Muscle of leg (tissue), 11 donors: ENCODE measurements around the gene SLC29A4. TPM values are rescaled to one million over a fixed set of nuclear protein-coding genes. Genes with fewer than 3 reads are reported as not detected.
"Not testable (repeated sequence)": the region's sequence is repeated elsewhere in the genome, so short reads cannot be mapped to it uniquely, and the experiment has no call there.

Source experiments
- DNase-seq: peaks from one replicate; pipeline ENCODE4 v3.0.0; 2013
- H3K27ac ChIP-seq: one replicate; pipeline ENCODE4 v1.5.1; 2013; ENCODE audit warnings: mild to moderate bottlenecking, low read length, control low read depth
- H3K27me3 ChIP-seq: one replicate; pipeline ENCODE4 v1.6.1; 2013; ENCODE audit warnings: low read length; ENCODE audit not compliant: control insufficient read depth, insufficient read depth
- H3K36me3 ChIP-seq: one replicate; pipeline ENCODE4 v1.6.1; 2013; ENCODE audit warnings: low read length; ENCODE audit not compliant: control insufficient read depth, insufficient read depth
- H3K4me1 ChIP-seq: one replicate; pipeline ENCODE4 v1.6.1; 2013; ENCODE audit warnings: low read length; ENCODE audit not compliant: control insufficient read depth, insufficient read depth
- H3K4me3 ChIP-seq: one replicate; pipeline ENCODE4 v1.5.1; 2013; ENCODE audit warnings: low read length, control low read depth
- H3K9me3 ChIP-seq: replicated peaks from 2 replicates; pipeline ENCODE4 v1.6.1; 2013; ENCODE audit warnings: low read depth, low read length; ENCODE audit not compliant: control insufficient read depth
- WGBS: methylation state at CpG from one replicate; pipeline ENCODE4 v1.1.5; 2013; ENCODE audit warnings: missing lambda C conversion rate; ENCODE audit not compliant: insufficient coverage; 5-methylcytosine and 5-hydroxymethylcytosine counted together
- polyA plus RNA-seq, 8 donors: library from polyadenylated mRNA; unstranded; fragments of 120-200 nt; gene quantifications; one replicate each; pipeline versions ENCODE4 v1.2.1 to v1.2.3, GENCODE V29; 2013; ENCODE audit warnings: inconsistent platforms in 1 of 8, low replicate concordance in 1 of 8; ENCODE audit not compliant: insufficient read length in 8 of 8, insufficient read depth in 1 of 8
- total RNA-seq: library from RNA; stranded (reverse); fragments of 120-200 nt; gene quantifications from one replicate; pipeline ENCODE4 v1.2.4, GENCODE V29; 2013

The SLC29A4 gene
- total and polyA plus RNA-seq, 9 donors, result 18.5 to 51.7 (median 35.7) TPM

DNA sequence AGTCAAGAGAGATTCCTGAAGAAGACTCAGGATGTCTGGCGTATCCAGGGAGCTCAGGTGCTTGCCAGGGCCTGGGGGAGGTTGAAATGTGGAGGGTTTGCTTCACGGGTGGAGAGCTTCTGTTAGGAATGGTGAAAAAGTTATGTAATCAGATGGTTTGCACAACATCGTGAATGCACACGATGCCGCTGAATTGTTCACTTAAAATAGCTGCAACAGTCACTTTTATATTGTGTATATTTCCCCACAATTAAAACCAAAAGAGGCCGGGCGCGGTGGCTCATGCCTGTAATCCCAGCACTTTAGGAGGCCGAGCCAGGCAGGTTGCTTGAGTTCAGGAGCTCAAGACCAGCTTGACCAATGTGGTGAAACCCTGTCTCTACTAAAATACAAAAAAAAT is 28.4 kb upstream of the SLC29A4 start:
- H3K27ac ChIP-seq, H3K4me1 ChIP-seq, DNase-seq, H3K36me3 ChIP-seq, H3K27me3 ChIP-seq, H3K4me3 ChIP-seq, H3K9me3 ChIP-seq: not testable (repeated sequence)
- no CpG with 5 or more reads among the region's 9 CpGs for WGBS

DNA sequence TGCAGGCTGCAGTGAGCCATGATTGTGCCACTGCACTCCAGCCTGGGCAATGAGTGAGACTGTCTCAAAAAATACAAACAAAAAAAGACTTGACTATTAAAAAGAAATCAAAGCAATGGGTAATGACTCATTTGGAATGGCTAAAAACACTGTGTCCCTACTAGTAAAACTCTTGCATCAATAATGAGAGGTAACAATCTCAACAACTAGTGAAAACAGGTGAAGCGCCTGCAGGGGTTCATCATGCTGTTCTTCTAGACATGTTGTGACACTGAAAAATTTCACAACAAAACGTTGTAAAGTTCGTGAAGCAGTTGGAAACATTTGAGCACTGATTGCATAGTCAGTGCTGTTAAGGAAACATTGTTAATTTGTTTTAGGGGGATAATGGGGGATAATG is 26.9 kb upstream of the SLC29A4 start:
- H3K4me1 ChIP-seq, result peaks cover 2% of the 10 kb centered on the region
- DNase-seq, result no peak
- WGBS, result no CpG with 5 or more reads among the region's 3 CpGs
- no peak overlapping the region for H3K4me3 ChIP-seq
- no peak overlapping the region for H3K27ac ChIP-seq
- no peaks in the 10 kb centered on the region for H3K9me3 ChIP-seq
- no peaks in the 10 kb centered on the region for H3K36me3 ChIP-seq
- peaks cover 2% of the 10 kb centered on the region for H3K27me3 ChIP-seq

DNA sequence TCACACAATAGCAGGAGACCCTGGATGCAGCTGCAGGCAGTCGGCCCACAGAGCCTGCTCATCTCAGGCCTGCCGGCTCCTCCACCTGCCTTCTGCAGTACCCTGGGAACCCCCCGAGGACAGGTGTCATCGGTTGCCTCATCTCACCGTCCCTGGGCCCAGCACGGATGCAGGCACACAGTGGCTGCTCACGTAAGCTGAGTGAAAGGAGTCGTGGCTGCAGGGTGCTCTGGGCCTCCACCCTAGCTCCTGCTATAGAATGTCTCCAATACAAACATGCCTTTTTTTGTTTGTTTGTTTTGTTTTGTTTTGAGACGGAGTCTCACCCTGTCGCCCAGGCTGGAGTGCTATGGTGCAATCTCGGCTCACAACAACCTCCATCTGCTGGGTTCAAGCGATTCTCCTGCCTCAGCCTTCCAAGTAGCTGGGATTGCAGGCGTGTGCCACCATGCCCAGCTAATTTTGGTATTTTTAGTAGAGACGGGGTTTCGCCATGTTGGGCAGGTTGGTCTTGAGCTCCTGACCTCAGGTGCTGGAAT is 22.1 kb upstream of the SLC29A4 start:
- H3K27me3 ChIP-seq, DNase-seq, H3K36me3 ChIP-seq, H3K4me3 ChIP-seq, H3K4me1 ChIP-seq, H3K27ac ChIP-seq, H3K9me3 ChIP-seq: not testable (repeated sequence)
- 72% methylated on average over 6 of the region's 15 CpGs for WGBS

GRCh38 chr7:5263066-5263465 is 19.7 kb upstream of the SLC29A4 start:
- H3K27me3 ChIP-seq, result not testable (repeated sequence)

DNA sequence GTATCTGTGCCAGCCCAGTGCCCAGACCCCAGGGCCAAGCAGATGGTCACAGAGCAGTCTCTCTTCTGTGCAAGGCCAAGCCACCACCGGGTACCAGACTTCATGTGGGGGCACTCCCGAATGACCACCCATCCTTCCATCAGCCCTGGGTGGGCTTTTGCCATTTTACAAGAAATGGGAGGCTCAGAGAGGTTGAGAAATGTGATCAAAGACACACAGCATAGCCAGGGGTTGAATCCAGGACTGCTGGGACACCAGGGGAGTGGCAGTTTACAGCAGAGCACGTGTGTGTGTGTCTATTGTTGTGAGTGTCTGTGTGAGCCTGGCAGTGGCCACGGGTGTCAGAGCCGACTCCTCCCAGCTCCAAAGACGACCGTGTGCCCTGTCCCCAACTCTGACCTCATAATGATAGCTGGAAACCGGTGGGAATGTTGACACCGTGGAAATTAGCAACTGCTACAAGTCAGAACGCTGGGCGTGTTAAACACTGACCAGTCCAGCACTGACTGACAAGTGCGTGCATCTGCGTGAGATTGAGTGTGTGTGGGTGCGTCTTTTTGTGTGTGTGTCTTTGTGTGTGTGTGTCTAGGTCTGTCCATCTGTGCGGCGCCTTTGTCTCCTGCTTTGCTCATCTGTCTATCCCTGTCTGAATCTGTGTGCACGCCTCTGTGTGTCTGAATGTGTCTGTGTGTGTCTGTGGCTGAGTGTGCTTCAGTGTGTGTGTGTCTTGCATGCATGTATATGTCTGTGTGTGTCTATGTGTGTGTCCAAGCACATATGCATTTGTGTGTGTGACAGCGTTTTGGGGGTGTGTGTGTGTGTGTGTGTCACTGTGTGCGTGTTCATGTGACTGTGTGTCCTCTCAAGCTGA is 17.2 kb upstream of the SLC29A4 start:
- Histone ChIP-seq H3K36me3 (no peaks in the 10 kb centered on the region), H3K4me3 (no peak overlapping the region), H3K9me3 (no peaks in the 10 kb centered on the region), H3K27me3 (no peaks in the 10 kb centered on the region), H3K27ac (no peak overlapping the region), H3K4me1 (no peaks in the 10 kb centered on the region)
- WGBS, result 48% methylated on average over 14 of the region's 19 CpGs
- no peak for DNase-seq

More at GRCh38 chr7:5263066-5263465, 19.7 kb upstream of the SLC29A4 start:
- H3K4me1 ChIP-seq, H3K36me3 ChIP-seq, DNase-seq, H3K4me3 ChIP-seq, H3K9me3 ChIP-seq, H3K27ac ChIP-seq: not testable (repeated sequence)
- 35% methylated on average over 4 of the region's 10 CpGs for WGBS

DNA sequence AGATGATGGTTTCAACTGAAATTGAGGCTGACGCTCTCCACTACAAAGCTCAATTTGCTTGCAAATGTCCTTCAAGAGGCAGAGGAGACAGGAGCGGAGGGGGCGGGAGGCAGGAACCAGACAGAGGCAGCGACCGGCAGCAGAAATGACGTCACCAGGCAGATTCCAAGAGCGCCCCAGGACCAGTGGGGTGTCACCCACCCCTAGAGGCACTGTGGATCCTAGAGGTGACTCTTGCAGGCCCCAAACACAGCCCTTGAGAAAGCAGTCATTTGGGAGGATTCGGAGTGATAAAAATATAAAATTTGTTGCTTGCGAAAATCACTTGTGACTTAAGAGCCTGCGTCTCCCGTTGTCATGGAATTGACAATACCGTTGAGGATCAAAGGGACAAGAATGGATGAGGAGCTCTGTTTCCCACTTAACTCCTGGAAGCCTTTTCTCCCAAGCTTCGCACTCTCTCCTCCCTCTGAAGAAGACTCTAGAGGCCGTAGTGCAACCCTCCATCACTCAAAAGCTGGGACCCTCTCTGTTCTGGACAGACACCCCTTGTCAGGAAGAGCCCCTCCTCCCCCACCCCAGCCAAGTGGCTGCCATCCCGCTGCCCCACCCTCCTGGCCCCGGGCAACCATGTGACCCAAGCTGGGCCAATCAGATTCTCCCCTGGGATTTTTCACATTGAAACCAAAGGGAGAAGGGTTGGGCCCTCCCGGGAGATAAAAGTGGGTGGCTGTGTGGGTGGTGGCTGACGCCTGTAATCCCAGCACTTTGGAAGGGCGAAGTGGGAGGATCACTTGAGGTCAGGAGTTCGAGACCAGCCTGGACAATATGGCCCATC is 16.3 kb upstream of the SLC29A4 start:
- Histone ChIP-seq H3K4me3 (no peak overlapping the region), H3K9me3 (no peaks in the 10 kb centered on the region), H3K27me3 (no peaks in the 10 kb centered on the region), H3K36me3 (no peaks in the 10 kb centered on the region), H3K4me1 (no peaks in the 10 kb centered on the region), H3K27ac (no peak overlapping the region)
- DNase-seq, result no peak
- 46% methylated on average over 19 of the region's 20 CpGs for WGBS

GRCh38 chr7:5267829-5268228 is 14.9 kb upstream of the SLC29A4 start:
- not testable (repeated sequence) for H3K4me3 ChIP-seq, H3K36me3 ChIP-seq, H3K27ac ChIP-seq, H3K27me3 ChIP-seq, H3K9me3 ChIP-seq, H3K4me1 ChIP-seq, DNase-seq
- WGBS, result 79% methylated on average over 7 of the region's 8 CpGs

GRCh38 chr7:5269992-5270657 is 12.6 kb upstream of the SLC29A4 start:
- H3K9me3 ChIP-seq, H3K36me3 ChIP-seq, H3K4me3 ChIP-seq, H3K27ac ChIP-seq, H3K27me3 ChIP-seq, DNase-seq: not testable (repeated sequence)
- H3K4me1 ChIP-seq, result peaks cover 14% of the 10 kb centered on the region
- WGBS, result 80% methylated on average over 4 of the region's 12 CpGs

- H3K9me3 ChIP-seq, result no peaks in the 10 kb centered on the region
- WGBS, result 0% methylated on average over 1 of the region's 6 CpGs
- peaks cover 20% of the 10 kb centered on the region for H3K4me1 ChIP-seq
- H3K36me3 ChIP-seq, result no peaks in the 10 kb centered on the region
- no peaks in the 10 kb centered on the region for H3K27me3 ChIP-seq
- no peak overlapping the region for H3K4me3 ChIP-seq
- DNase-seq, result no peak
- no peak overlapping the region for H3K27ac ChIP-seq
These were observed 12.0 kb upstream of the SLC29A4 start for GRCh38 chr7:5270788-5271187.
